HepG2 (cell line): ENCODE measurements around the gene DDX17.

ENCODE experiments used
- ARNT ChIP-seq: fragments of 450-650 bp; IDR thresholded peaks from 2 replicates; pipeline ENCODE4 v1.6.1; 2017
- CTCF ChIP-seq: sonication (generic); formaldehyde crosslinking; IDR thresholded peaks from 2 replicates; pipeline ENCODE4 v1.5.0; 2020; ENCODE audit warnings: mild to moderate bottlenecking, missing genetic modification reagents, moderate library complexity
- SNAPC5 ChIP-seq: sonication (generic); formaldehyde crosslinking; IDR thresholded peaks from 2 replicates; pipeline ENCODE4 v1.8.1; 2023; ENCODE audit warnings: mild to moderate bottlenecking, missing genetic modification reagents, borderline replicate concordance
- ZBTB39 ChIP-seq: sonication (generic); formaldehyde crosslinking; IDR thresholded peaks from 2 replicates; pipeline ENCODE4 v1.5.0; 2020; ENCODE audit warnings: missing genetic modification reagents
- ZNF766 ChIP-seq: sonication (generic); formaldehyde crosslinking; IDR thresholded peaks from 2 replicates; pipeline ENCODE4 v1.5.0; 2020; ENCODE audit warnings: missing genetic modification reagents, borderline replicate concordance

GRCh38 chr22:38469306-38469781 lies 36.8 kb downstream of the DDX17 start:
- no peak for TF ChIP-seq ZBTB39
- TF ChIP-seq CTCF (CRISPR knock-in tag): no peak
- TF ChIP-seq SNAPC5 (CRISPR knock-in tag): no peak
- TF ChIP-seq ARNT: no peak
- no peak for TF ChIP-seq ZNF766 (CRISPR knock-in tag)
